Trophoblast cell (in vitro differentiated cells and primary cell): ENCODE measurements around the gene SH3BGR.

Source experiments
- DNase-seq, 2 donors: peaks; one replicate each; pipeline ENCODE4 v3.0.0-alpha.2; 2016
- H2AFZ ChIP-seq: 2 replicates; pipeline ENCODE4 v1.6.1; 2013; ENCODE audit warnings: low read length, moderate library complexity, mild to moderate bottlenecking; ENCODE audit not compliant: insufficient read depth, poor library complexity
- H2AK5ac ChIP-seq: 2 replicates; pipeline ENCODE4 v1.6.1; 2013; ENCODE audit warnings: mild to moderate bottlenecking, low read length
- H2BK120ac ChIP-seq: 2 replicates; pipeline ENCODE4 v1.6.1; 2013; ENCODE audit warnings: low read length, mild to moderate bottlenecking, moderate library complexity; ENCODE audit not compliant: insufficient read depth, poor library complexity
- H2BK12ac ChIP-seq: 2 replicates; pipeline ENCODE4 v1.6.1; 2013; ENCODE audit warnings: mild to moderate bottlenecking, low read length, moderate library complexity
- H2BK5ac ChIP-seq: 2 replicates; pipeline ENCODE4 v1.6.1; 2013; ENCODE audit warnings: low read length, low read depth, moderate library complexity, mild to moderate bottlenecking; ENCODE audit not compliant: poor library complexity
- H3K14ac ChIP-seq: 2 replicates; pipeline ENCODE4 v1.6.1; 2013; ENCODE audit warnings: mild to moderate bottlenecking, low read length
- H3K18ac ChIP-seq: 2 replicates; pipeline ENCODE4 v1.6.1; 2013; ENCODE audit warnings: mild to moderate bottlenecking, low read length
- H3K23ac ChIP-seq: 2 replicates; pipeline ENCODE4 v1.6.1; 2013; ENCODE audit warnings: low read length
- H3K27ac ChIP-seq: 2 replicates; pipeline ENCODE4 v1.5.1; 2013; ENCODE audit warnings: low read depth, mild to moderate bottlenecking, inconsistent platforms, low read length, moderate library complexity
- H3K27me3 ChIP-seq: 2 replicates; pipeline ENCODE4 v1.6.1; 2013; ENCODE audit warnings: inconsistent platforms, mild to moderate bottlenecking, low read length, moderate library complexity; ENCODE audit not compliant: insufficient read depth
- H3K36me3 ChIP-seq, 2 experiments: 1 replicate in 1 of 2; 2 replicates in 1 of 2; pipeline ENCODE4 v1.6.1; 2013; ENCODE audit warnings: low read length in 2 of 2, mild to moderate bottlenecking in 2 of 2, moderate library complexity in 1 of 2; ENCODE audit not compliant: insufficient read depth in 2 of 2, control insufficient read depth in 1 of 2
- H3K4ac ChIP-seq: 2 replicates; pipeline ENCODE4 v1.6.1; 2013; ENCODE audit warnings: low read depth, mild to moderate bottlenecking, low read length, moderate library complexity
- H3K4me1 ChIP-seq, 2 experiments: 1 replicate in 1 of 2; 2 replicates in 1 of 2; pipeline ENCODE4 v1.6.1; 2013; ENCODE audit warnings: low read length in 2 of 2, mild to moderate bottlenecking in 2 of 2, moderate library complexity in 1 of 2; ENCODE audit not compliant: insufficient read depth in 2 of 2, control insufficient read depth in 1 of 2
- H3K4me2 ChIP-seq: 2 replicates; pipeline ENCODE4 v1.6.1; 2013; ENCODE audit warnings: inconsistent platforms, mild to moderate bottlenecking, low read length, moderate library complexity
- H3K4me3 ChIP-seq: 2 replicates; pipeline ENCODE4 v1.5.1; 2013; ENCODE audit warnings: mild to moderate bottlenecking, low read depth, low read length, inconsistent platforms
- H3K79me1 ChIP-seq: one replicate; pipeline ENCODE4 v1.6.1; 2013; ENCODE audit warnings: low read length
- H3K79me2 ChIP-seq: 2 replicates; pipeline ENCODE4 v1.6.1; 2013; ENCODE audit warnings: low read length, mild to moderate bottlenecking; ENCODE audit not compliant: control insufficient read depth, insufficient read depth, poor library complexity
- H3K9ac ChIP-seq: 2 replicates; pipeline ENCODE4 v1.6.1; 2013; ENCODE audit warnings: mild to moderate bottlenecking, low read length
- H3K9me3 ChIP-seq: 2 replicates; pipeline ENCODE4 v1.6.1; 2013; ENCODE audit warnings: low read depth, mild to moderate bottlenecking, control low read depth, inconsistent platforms, low read length; ENCODE audit not compliant: insufficient read depth
- H4K12ac ChIP-seq: 2 replicates; pipeline ENCODE4 v1.6.1; 2013; ENCODE audit warnings: low read depth, mild to moderate bottlenecking, low read length, moderate library complexity
- H4K8ac ChIP-seq: 2 replicates; pipeline ENCODE4 v1.6.1; 2013; ENCODE audit warnings: low read depth, mild to moderate bottlenecking, low read length, moderate library complexity
- H4K91ac ChIP-seq: one replicate; pipeline ENCODE4 v1.6.1; 2013; ENCODE audit warnings: low read depth, mild to moderate bottlenecking, low read length, moderate library complexity
- WGBS: extraction: QIAGEN DNeasy Blood & Tissue Kit; methylation state at CpG from one replicate; pipeline ENCODE4 v1.1.7; 2013; ENCODE audit warnings: missing lambda C conversion rate; ENCODE audit not compliant: insufficient read length, insufficient coverage; ENCODE audit errors: extremely low coverage; 5-methylcytosine and 5-hydroxymethylcytosine counted together

Gene SH3BGR

DNA sequence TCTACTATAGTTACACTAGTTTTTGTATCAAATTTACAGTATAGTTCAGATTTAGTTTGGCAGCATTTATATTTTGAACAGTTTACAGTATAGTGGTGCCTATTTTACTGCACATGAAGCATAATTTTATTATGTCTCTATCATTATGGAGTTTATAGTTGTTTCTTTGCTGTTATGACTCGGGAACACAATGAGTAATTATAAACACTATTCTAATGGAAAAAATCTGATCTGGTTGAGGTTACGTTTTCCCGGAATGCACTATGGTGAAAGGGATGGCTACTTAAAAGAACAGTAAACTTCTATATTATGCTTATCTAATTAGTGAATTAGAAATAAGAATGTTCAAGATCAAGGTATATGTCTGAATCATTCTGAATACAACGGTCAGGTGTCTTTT lies 16.8 kb upstream of the SH3BGR start:
- Histone ChIP-seq H3K79me2 (no peaks in the 10 kb centered on the region), H3K4ac (no peak overlapping the region), H4K91ac (no peak overlapping the region), H3K14ac (no peak overlapping the region), H3K18ac (no peak overlapping the region), H3K27ac (no peak overlapping the region), H2AK5ac (no peak overlapping the region), H3K23ac (no peak overlapping the region), H4K12ac (no peak overlapping the region), H3K27me3 (no peaks in the 10 kb centered on the region), H3K4me1 (no peaks in the 10 kb centered on the region), H3K36me3 (no peaks in the 10 kb centered on the region), H3K4me2 (no peak overlapping the region), H3K4me3 (no peak overlapping the region), H2AFZ (no peak overlapping the region), H3K9ac (no peak overlapping the region), H2BK12ac (no peak overlapping the region), H2BK120ac (no peak overlapping the region), H3K79me1 (no peaks in the 10 kb centered on the region), H2BK5ac (no peak overlapping the region), H3K9me3 (no peaks in the 10 kb centered on the region), H4K8ac (no peak overlapping the region)
- DNase-seq, result no peak
- WGBS, result no CpG with 5 or more reads among the region's 4 CpGs

GRCh38 chr21:39439232-39439631 lies 12.5 kb upstream of the SH3BGR start:
- H3K4ac ChIP-seq, result no peak overlapping the region
- no peak overlapping the region for H2BK12ac ChIP-seq
- H4K91ac ChIP-seq, result no peak overlapping the region
- H2BK120ac ChIP-seq, result no peak overlapping the region
- no peak overlapping the region for H3K4me3 ChIP-seq
- H2AK5ac ChIP-seq, result no peak overlapping the region
- H3K18ac ChIP-seq, result no peak overlapping the region
- no peaks in the 10 kb centered on the region for H3K79me2 ChIP-seq
- DNase-seq, result no peak
- no peak overlapping the region for H4K12ac ChIP-seq
- no peak overlapping the region for H3K14ac ChIP-seq
- WGBS, result no CpG with 5 or more reads among the region's 1 CpG
- no peak overlapping the region for H2AFZ ChIP-seq
- no peak overlapping the region for H3K4me2 ChIP-seq
- no peaks in the 10 kb centered on the region for H3K27me3 ChIP-seq
- no peak overlapping the region for H4K8ac ChIP-seq
- no peaks in the 10 kb centered on the region for H3K79me1 ChIP-seq
- H3K27ac ChIP-seq, result no peak overlapping the region
- no peak overlapping the region for H3K23ac ChIP-seq
- H2BK5ac ChIP-seq, result no peak overlapping the region
- no peak overlapping the region for H3K9ac ChIP-seq
- H3K36me3 ChIP-seq, result no peaks in the 10 kb centered on the region
- no peaks in the 10 kb centered on the region for H3K9me3 ChIP-seq
- no peaks in the 10 kb centered on the region for H3K4me1 ChIP-seq

- H3K36me3 ChIP-seq, result no peaks in the 10 kb centered on the region
- H3K4me2 ChIP-seq, result no peak overlapping the region
Measured at GRCh38 chr21:39441502-39442475, 10.0 kb upstream of the SH3BGR start.

GRCh38 chr21:39444421-39445180 lies 7.2 kb upstream of the SH3BGR start:
- Histone ChIP-seq H2BK12ac (no peak overlapping the region), H4K12ac (no peak overlapping the region), H3K79me2 (peaks cover 5% of the 10 kb centered on the region), H3K9ac (peak overlapping the region; percentile 87), H3K36me3 (no peaks in the 10 kb centered on the region), H3K4me2 (peak overlapping the region; percentile 93), H2BK5ac (no peak overlapping the region), H3K4me1 (peaks cover 4 to 5% of the 10 kb centered on the region in 2 experiments), H3K23ac (no peak overlapping the region), H3K27me3 (no peaks in the 10 kb centered on the region), H4K91ac (no peak overlapping the region), H3K79me1 (peaks cover 6% of the 10 kb centered on the region), H2AFZ (peak overlapping the region; percentile 76), H2AK5ac (no peak overlapping the region), H3K4ac (no peak overlapping the region), H4K8ac (no peak overlapping the region), H3K18ac (no peak overlapping the region), H3K4me3 (no peak overlapping the region), H2BK120ac (no peak overlapping the region), H3K27ac (peak overlapping the region; percentile 83), H3K9me3 (no peaks in the 10 kb centered on the region), H3K14ac (no peak overlapping the region)
- DNase-seq, result peak; percentile 8 to 32
- WGBS, result no CpG with 5 or more reads among the region's 15 CpGs

More at GRCh38 chr21:39441502-39442475, 10.0 kb upstream of the SH3BGR start:
- Histone ChIP-seq H3K4me1 (peaks cover 4 to 5% of the 10 kb centered on the region in 2 experiments), H2BK120ac (no peak overlapping the region), H3K27me3 (no peaks in the 10 kb centered on the region), H3K18ac (no peak overlapping the region), H3K79me2 (peaks cover 5% of the 10 kb centered on the region), H2BK5ac (no peak overlapping the region), H3K14ac (no peak overlapping the region), H2AK5ac (no peak overlapping the region), H3K4me3 (no peak overlapping the region), H3K23ac (no peak overlapping the region), H3K79me1 (peaks cover 6% of the 10 kb centered on the region), H4K91ac (no peak overlapping the region), H3K9ac (no peak overlapping the region), H4K8ac (no peak overlapping the region), H2BK12ac (peak overlapping the region; percentile 10), H4K12ac (no peak overlapping the region), H3K9me3 (no peaks in the 10 kb centered on the region), H3K4ac (no peak overlapping the region), H3K27ac (no peak overlapping the region), H2AFZ (no peak overlapping the region)
- WGBS, result no CpG with 5 or more reads among the region's 13 CpGs
- peak; percentile 10 to 56 for DNase-seq
